Glomerular endothelial cell (primary cell): ENCODE results near the gene DNALI1. TPM values are rescaled to one million over a fixed set of nuclear protein-coding genes. Genes with fewer than 3 reads are reported as not detected.

Experiments
- DNase-seq: peaks from one replicate; pipeline ENCODE4 v3.0.0-alpha.2; 2011; ENCODE audit warnings: low read depth, low spot score; ENCODE audit errors: extremely low read depth
- total RNA-seq: library from RNA; depleted of rRNA; stranded (reverse); fragments of >200 nt; gene quantifications from 2 replicates; pipeline ENCODE4 v1.2.3, GENCODE V29; 2015

DNALI1 gene
- total RNA-seq, 1 donor from 2014 or later: 4.7 TPM

DNA sequence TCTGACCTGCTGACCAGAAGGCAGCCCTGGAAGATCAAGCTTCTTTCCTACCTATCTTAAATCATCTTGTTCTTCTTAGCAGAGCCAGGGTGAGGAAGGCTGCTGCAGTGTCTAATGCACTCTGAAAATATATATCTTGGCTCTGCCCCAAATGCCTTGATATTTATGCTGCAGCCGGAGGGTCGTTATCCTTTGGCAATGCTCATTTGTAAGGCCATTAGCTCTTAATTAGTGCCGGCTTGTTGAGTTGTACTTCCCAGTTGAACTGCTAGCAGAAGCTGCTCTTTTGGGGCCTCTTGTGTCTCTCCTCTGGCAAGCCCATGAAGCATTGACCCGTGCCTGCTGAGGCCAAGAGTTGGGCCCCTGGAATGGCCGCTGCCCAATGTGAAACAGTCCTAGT lies 43.2 kb downstream of the DNALI1 start:
- no peak for DNase-seq

DNA sequence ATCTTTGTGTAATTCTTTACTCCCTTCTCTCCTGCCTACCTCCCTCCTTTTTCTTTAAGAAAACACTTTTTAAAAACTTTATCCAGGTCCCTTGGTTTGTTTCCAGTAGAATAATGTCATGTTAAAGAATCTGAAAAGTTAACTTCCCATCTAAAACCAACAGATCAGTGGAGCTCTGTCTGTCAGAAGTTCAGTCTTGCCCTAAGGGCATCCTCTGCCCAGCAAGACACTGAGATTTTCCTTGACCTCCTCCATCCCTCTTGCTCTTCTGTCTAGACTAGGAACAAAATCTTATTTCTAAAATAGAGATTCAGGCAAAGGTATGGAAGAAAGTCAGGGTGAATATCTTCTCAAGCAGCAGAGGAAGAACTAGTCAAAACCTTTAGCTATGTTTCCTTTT lies 44.7 kb downstream of the DNALI1 start:
- DNase-seq: no peak

DNA sequence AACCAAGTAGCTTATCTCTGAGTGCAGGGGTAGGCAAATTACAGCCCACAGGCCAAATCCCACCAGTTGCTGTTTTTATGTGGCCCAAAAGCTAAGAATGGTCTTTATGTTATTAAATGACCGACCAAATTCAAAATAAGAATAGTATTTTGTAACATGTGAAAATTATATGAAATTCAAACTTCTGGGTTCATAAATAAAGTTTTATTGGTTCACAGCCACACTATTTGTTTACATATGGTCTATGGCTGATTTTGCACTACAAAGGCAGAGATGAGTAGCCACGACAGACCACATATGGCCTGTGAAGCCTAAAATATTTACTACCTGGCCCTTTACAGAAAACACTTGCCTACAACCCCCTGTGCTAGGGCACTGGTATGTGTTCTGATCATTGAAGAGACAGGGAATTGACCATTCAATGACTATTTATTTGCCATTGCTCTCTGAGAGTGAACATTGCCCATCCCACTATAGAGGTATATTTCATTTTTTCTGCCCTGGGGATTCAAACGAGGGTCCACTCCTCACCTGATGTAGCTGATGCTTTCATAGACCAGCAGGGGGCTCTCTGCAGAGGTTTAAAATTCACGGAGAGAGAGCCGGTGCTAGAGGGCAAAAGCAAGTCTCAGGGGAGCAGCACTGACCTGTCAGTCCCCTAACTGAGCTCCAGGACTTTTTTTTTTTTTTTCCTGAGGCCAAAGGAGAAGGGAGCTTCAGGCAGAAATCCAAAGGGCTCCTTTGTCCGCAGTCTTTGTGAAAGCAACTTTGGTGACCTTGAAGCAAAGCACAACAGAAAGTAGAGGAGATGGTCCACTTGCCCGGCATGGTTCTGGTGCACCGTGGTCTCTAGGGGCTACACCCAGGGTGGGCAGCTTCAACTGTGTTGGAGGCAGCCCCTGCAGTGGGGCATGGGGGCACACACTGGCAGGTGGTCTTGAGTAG lies 46.3 kb downstream of the DNALI1 start:
- DNase-seq: no peak

DNA sequence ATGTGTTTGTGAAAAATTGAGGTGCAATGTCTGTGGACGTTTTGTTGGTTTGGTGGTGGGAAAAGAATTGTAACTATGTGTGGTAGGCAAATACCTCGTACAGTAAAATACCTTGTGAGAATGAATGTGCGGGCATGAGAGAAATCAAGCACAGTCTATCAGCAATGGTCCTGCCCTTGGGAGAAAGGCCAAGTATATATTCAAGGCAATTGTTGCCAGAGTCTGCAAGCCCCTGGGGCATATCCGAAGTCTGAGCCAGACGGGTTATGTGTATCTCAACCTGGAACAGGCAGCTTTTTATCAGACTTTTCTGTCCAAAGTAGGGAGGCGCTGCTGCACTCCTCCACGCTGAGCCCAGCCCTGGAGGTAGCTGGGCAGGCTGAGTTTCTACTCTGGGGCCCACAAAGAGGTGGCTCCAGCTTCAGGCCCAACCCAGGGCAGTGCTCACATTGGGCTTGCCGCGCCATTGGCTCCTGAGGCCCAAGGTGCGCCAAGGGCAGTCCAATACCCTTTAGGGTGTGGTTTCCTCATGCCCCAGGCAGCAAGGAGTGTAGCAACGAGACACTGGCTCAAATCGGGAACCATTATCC lies 48.4 kb downstream of the DNALI1 start:
- no peak for DNase-seq

DNA sequence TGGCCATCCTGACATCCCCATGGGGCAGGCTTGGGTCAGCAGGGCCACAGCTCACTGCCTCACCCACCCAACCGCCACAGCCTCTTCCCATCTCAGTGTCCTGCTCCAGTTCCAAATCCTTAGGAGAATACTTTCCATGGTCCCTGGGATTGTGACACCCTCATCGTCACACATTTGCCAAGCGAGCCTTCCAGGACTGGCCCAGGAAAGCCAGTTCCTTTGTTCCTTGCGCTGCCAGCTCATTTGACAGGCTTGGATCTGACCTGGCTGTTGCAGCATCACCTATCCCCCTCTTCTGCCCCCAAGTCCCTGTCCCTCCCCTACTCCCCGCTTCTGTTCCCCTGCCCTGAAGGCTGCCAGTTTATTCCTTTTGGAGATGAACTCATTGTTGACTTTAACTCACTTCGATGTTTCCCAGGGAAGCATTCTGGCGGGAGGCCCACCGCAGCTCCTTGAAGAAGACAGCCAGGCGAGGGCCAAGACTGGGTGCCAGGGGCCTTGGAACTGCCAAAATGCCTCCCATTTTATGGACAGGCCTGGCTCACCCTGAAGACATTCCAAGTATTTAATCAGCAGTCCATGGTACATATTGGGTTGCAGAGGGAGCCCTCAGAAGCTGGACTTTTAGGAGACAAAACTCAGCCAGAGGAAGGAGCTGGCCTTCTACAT lies 49.2 kb downstream of the DNALI1 start:
- DNase-seq: no peak

DNA sequence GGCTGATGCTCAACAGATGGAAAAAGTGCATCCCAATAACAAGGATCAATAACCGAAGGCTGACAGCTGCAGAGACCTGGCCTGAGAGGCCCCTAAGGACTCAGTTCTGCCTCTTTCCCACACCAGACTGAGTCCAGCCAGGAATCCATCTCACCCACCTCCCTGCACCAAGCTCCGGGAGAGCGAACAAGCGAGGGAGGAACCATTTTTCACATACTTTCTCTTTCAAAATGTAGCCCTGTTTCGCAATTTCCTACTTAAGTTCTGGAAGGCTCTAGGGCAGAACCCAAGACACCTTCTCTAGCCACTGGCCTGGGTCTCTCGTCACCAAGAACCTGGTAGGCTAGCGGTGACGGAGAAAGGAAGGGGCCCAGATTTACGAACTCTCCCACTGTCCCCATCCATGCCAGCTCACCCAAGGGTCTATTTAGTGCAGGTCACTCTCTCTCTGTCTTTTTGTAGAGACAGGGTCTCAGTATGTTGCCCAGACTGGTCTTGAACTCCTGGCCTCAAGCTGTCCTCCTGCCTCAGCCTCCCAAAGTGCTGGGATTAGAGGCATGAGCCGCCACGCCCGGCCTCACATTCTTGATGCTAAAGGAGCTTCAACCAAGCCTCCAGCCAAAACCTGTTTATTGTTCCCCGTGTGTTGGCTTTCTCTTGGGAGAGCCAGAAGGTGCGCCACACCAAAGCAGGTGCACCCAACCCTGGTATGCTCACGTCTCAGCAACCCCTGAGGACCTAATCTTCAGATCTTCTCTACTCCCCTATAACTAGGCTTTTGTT lies 49.9 kb downstream of the DNALI1 start:
- DNase-seq: no peak

DNA sequence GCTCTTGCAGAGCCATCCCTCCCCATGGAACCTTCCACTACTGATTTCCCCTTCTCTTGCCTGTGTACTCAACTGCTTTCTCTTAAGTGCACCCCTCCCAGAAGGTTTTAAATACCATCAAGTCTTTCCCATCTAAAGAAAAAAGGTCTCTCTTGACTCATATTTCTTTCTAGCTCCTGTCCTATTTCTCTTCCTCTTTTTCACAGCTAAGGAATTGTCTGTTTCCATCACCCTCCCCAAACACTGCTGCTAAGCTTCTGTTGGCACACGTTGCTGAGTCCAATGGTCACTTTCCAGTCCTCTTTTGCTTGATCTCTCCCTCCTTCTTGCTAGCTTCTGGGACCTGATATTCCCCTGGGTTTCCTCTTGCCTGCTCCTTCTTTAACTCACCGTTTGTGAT lies 52.3 kb downstream of the DNALI1 start:
- no peak for DNase-seq

DNA sequence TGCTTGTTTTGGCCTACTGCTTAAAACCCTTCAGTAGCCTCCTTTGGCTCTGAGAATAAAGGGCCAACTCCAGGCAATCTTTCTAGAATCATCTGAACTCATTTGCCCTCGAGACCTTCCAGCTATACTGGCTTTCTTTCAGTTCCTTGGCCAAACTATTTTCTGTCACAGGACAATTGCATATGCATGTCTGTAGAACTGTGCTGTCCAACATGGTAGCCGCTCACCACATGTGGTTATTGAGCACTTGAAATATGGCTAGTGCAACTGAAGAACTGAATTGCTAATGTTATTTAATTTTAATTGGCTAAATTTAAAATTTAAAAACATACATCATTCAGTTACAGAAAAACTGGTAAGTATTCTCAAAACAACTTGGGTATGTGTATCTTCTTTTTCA lies 53.3 kb downstream of the DNALI1 start:
- DNase-seq: no peak

DNA sequence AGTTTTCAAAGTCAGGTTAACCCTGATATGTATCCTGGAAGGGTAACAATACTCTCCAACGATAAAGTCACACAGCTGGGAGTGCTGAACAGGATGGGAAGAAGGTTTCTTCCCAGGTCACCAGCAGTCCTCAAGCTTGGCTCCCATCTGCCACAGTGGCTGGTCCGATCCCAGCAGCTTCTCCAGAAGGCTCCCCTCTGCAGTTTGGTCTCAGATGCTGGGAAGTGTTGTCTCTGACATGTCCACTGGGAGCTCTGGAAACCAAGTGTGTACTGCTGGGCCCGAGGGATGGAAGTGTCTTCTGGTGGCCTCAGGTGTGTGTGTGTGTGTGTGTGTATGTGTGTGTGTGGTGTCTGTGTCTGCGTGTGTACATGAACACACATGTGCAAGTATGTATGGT lies 55.4 kb downstream of the DNALI1 start:
- no peak for DNase-seq

DNA sequence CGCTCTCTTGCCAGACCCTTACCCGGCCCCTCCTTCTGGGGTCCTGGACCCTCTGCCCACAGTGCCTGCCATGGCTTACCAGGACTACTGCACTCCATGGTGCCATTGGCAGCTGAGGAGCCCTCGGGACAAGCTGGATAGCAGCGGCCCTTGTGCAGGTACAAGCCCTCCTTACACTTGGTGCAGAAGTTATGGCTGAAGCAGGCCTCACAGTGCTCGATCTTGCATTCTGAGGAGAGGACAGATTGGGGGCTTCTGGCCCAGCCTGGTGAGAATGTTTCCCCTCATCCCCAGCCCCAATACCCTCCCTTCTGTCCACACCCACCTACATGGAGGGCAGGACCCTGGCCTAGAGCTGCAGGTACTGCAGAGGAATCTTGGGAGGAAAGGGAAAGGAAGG lies 57.4 kb downstream of the DNALI1 start:
- DNase-seq: no peak

DNA sequence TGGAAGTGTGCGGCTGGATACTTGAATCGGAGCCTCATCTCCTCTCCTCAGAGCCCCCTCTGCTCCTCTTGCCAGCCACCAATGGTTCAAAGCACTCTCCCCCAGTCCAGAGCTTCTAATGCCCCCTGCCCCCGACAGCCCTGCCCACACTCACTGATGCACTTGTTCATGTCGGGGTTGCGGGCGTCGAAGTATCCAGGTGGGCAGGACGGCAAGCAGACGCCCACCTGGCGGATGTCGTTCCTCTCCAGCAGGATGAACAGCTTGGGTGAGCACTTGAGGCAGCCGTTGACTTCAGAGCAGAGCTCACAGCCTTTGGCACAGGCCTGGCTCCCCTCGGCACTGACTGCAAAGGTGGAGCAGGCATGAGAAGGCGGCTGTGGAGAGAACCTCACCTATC lies 59.6 kb downstream of the DNALI1 start:
- no peak for DNase-seq

Other genes with a start within 250 kb of the DNALI1 start
- gene ZC3H12A, start 82.4 kb upstream of the DNALI1 start, total RNA-seq: 7.2 and 23.0 TPM in 2 replicates
- gene MEAF6, start 42.2 kb upstream of the DNALI1 start, total RNA-seq: 76.0 and 83.4 TPM in 2 replicates
- gene SNIP1, start 2.6 kb upstream of the DNALI1 start, total RNA-seq: 6.7 and 25.6 TPM in 2 replicates
- gene GNL2, start 39.0 kb downstream of the DNALI1 start, total RNA-seq: 40.6 and 55.2 TPM in 2 replicates
- gene RSPO1, start 78.0 kb downstream of the DNALI1 start, total RNA-seq: not detected in 2 replicates
- 4.2 and 12.0 TPM in 2 replicates for gene CDCA8, start 135.6 kb downstream of the DNALI1 start, total RNA-seq
- 0.47 TPM in 1 of 2 replicates, not detected in the other for gene EPHA10, start 208.2 kb downstream of the DNALI1 start, total RNA-seq
- gene MANEAL, start 236.9 kb downstream of the DNALI1 start, total RNA-seq: 1.1 and 2.2 TPM in 2 replicates